GM13976 (cell line): ENCODE results near the gene CDH13.

Experiments used
- DNase-seq: peaks from one replicate; pipeline ENCODE4 v3.0.0; 2012; ENCODE audit warnings: low spot score
- CTCF ChIP-seq: IDR thresholded peaks from 2 replicates; pipeline ENCODE4 v1.5.1; 2012; ENCODE audit warnings: borderline replicate concordance, mild to moderate bottlenecking; ENCODE audit not compliant: insufficient read depth; ENCODE audit errors: extremely low read depth, missing control alignments, control extremely low read depth
- in situ Hi-C: fragments of 300-500 bp; cut with MboI; formaldehyde crosslinking; loops from one replicate; pipeline ENCODE4 v1.12.0; 2022; ENCODE audit warnings: low sequenced_read_pairs, mixed read lengths, inconsistent platforms; ENCODE audit not compliant: unreplicated experiment

CDH13 gene

GRCh38 chr16:83392743-83393142, 766.0 kb downstream of the CDH13 start:
- in situ Hi-C loops = no loop called here
- no peak for DNase-seq
- no peak for TF ChIP-seq CTCF

- in situ Hi-C loops = no loop called here
- no peak for DNase-seq
- no peak for TF ChIP-seq CTCF
These were observed 766.6 kb downstream of the CDH13 start for GRCh38 chr16:83393196-83393981.

GRCh38 chr16:83397601-83398291, 771.0 kb downstream of the CDH13 start:
- no peak for DNase-seq
- in situ Hi-C loops = no loop called here
- TF ChIP-seq CTCF = no peak

- in situ Hi-C loops = no loop called here
- no peak for DNase-seq
These were observed 773.5 kb downstream of the CDH13 start for GRCh38 chr16:83400234-83400633.

GRCh38 chr16:83402160-83402814, 775.5 kb downstream of the CDH13 start:
- DNase-seq = no peak
- no peak for TF ChIP-seq CTCF
- in situ Hi-C loops = no loop called here

More at GRCh38 chr16:83400234-83400633, 773.5 kb downstream of the CDH13 start:
- no peak for TF ChIP-seq CTCF

- in situ Hi-C loops = no loop called here
- DNase-seq = no peak
- no peak for TF ChIP-seq CTCF
These were observed 776.2 kb downstream of the CDH13 start for GRCh38 chr16:83402967-83403366.
